HCT116 (cell line): ENCODE results near the gene ST3GAL3. TPM values are rescaled to one million over a fixed set of nuclear protein-coding genes. Genes with fewer than 3 reads are reported as not detected.

ENCODE experiments used
- ATAC-seq: fragments of 200-7000 bp; cut with Tn5 transposase; 2 replicates; pipeline ENCODE4 v1.9.1; 2020; ENCODE audit warnings: mild to moderate bottlenecking, moderate library complexity
- BruUV-seq: library from RNA; stranded (reverse); fragments of 400-500 nt; replicated peaks from 2 replicates; lab custom pipeline; 2021; lab: Mats Ljungman, UMichigan
- CTCF ChIA-PET: fragments of 300-600 bp; sonication (Branson Sonifier 250); formaldehyde crosslinking; loops from one replicate; lab custom pipeline; 2021; ENCODE audit warnings: antibody characterized with exemption; lab: Charles Lee
- POLR2A ChIA-PET: fragments of 300-600, 350-600 bp; sonication (Branson Sonifier 250); formaldehyde crosslinking; loops from one replicate; lab custom pipeline; 2021; ENCODE audit warnings: antibody characterized with exemption; lab: Charles Lee
- RAD21 ChIA-PET, 2 experiments: fragments of 300-600 bp; sonication (Branson Sonifier 250); formaldehyde crosslinking; loops; one replicate each; lab custom pipeline; 2023; ENCODE audit warnings: low total read pairs in 2 of 2; ENCODE audit not compliant: uncharacterized antibody in 2 of 2, unreplicated experiment in 2 of 2, low non-redundant PET in 1 of 2; lab: Charles Lee
- DNase-seq: peaks from one replicate; pipeline ENCODE4 v3.0.0-alpha.2; 2010; ENCODE audit warnings: low read depth, low spot score
- H2AFZ ChIP-seq: fragments of 200-600 bp; shearing (Covaris generic), sonication (generic); 2 replicates; pipeline ENCODE4 v1.6.1; 2017; ENCODE audit warnings: low read depth, mixed run types, mixed read lengths, antibody characterized with exemption, low read length; ENCODE audit not compliant: poor library complexity, severe bottlenecking
- H3K27ac ChIP-seq: 2 replicates; pipeline ENCODE4 v1.5.1; 2012; ENCODE audit warnings: low read depth, low read length
- H3K27me3 ChIP-seq: fragments of 200-600 bp; sonication (generic); 2 replicates; pipeline ENCODE4 v1.6.1; 2016; ENCODE audit warnings: mixed run types, low read length, mixed read lengths; ENCODE audit not compliant: insufficient read depth
- H3K36me3 ChIP-seq, 2 experiments: fragments of 200-500 bp in 1 of 2; fragments of 200-600 bp in 1 of 2; sonication (Bioruptor generic) in 1 of 2; sonication (generic) in 1 of 2; 2 replicates each; pipeline versions ENCODE4 v1.5.1 to v1.6.1; 2014 to 2016; ENCODE audit warnings: low read length in 2 of 2, inconsistent platforms in 1 of 2, mixed read lengths in 1 of 2, mixed run types in 1 of 2; ENCODE audit not compliant: insufficient read depth in 2 of 2, control insufficient read depth in 1 of 2
- H3K4me1 ChIP-seq, 2 experiments: fragments of 200-600 bp in 1 of 2; sonication (generic) in 1 of 2; 2 replicates each; pipeline versions ENCODE4 v1.5.1 to v1.6.1; 2012 to 2017; ENCODE audit warnings: low read length in 2 of 2, inconsistent platforms in 1 of 2, mild to moderate bottlenecking in 1 of 2, mixed read lengths in 1 of 2, mixed run types in 1 of 2, moderate library complexity in 1 of 2; ENCODE audit not compliant: insufficient read depth in 2 of 2, control insufficient read depth in 1 of 2
- H3K4me2 ChIP-seq: fragments of 200-600 bp; sonication (generic); 2 replicates; pipeline ENCODE4 v1.6.1; 2017; ENCODE audit warnings: mixed run types, low read length, mixed read lengths
- H3K4me3 ChIP-seq, 2 experiments: fragments of 200-600 bp in 1 of 2; sonication (generic) in 1 of 2; replicated peaks in 1 of 2; 2 replicates each; pipeline ENCODE4 v1.5.1; 2011 to 2016; ENCODE audit warnings: low read length in 2 of 2, control low read depth in 1 of 2, low read depth in 1 of 2, mild to moderate bottlenecking in 1 of 2, mixed read lengths in 1 of 2, mixed run types in 1 of 2
- H3K79me2 ChIP-seq: fragments of 200-600 bp; sonication (generic); 2 replicates; pipeline ENCODE4 v1.6.1; 2017; ENCODE audit warnings: mild to moderate bottlenecking, mixed run types, low read length, moderate library complexity, mixed read lengths; ENCODE audit not compliant: insufficient read depth
- H3K9ac ChIP-seq: fragments of 200-600 bp; sonication (generic); 2 replicates; pipeline ENCODE4 v1.6.1; 2016; ENCODE audit warnings: low read length, mixed read lengths
- H3K9me2 ChIP-seq: fragments of 200-600 bp; sonication (generic), shearing (Covaris generic); 2 replicates; pipeline ENCODE4 v1.6.1; 2017; ENCODE audit warnings: mixed run types, mild to moderate bottlenecking, moderate library complexity; ENCODE audit not compliant: insufficient read depth
- H3K9me3 ChIP-seq, 2 experiments: fragments of 200-500 bp in 1 of 2; fragments of 200-600 bp in 1 of 2; sonication (Bioruptor generic) in 1 of 2; sonication (generic) in 1 of 2; 2 replicates each; pipeline ENCODE4 v1.6.1; 2014 to 2017; ENCODE audit warnings: low read length in 2 of 2, mixed read lengths in 2 of 2, inconsistent platforms in 1 of 2, low read depth in 1 of 2, mild to moderate bottlenecking in 1 of 2, mixed run types in 1 of 2, moderate library complexity in 1 of 2; ENCODE audit not compliant: control insufficient read depth in 1 of 2, insufficient read depth in 1 of 2
- H4K20me1 ChIP-seq: fragments of 200-600 bp; sonication (generic), shearing (Covaris generic); 2 replicates; pipeline ENCODE4 v1.6.1; 2017; ENCODE audit warnings: mixed run types, mild to moderate bottlenecking, moderate library complexity; ENCODE audit not compliant: insufficient read depth
- CTCF ChIP-seq, 3 experiments: fragments of 200-600 bp in 1 of 3; sonication (generic) in 1 of 3; IDR thresholded peaks in 2 of 3; conservative IDR thresholded peaks in 1 of 3; 2 replicates each; pipeline ENCODE4 v1.5.1; 2012 to 2017; ENCODE audit warnings: low read depth in 2 of 3, low read length in 2 of 3, antibody characterized with exemption in 1 of 3, borderline replicate concordance in 1 of 3, control low read depth in 1 of 3, mild to moderate bottlenecking in 1 of 3, mixed read lengths in 1 of 3, mixed run types in 1 of 3, moderate library complexity in 1 of 3; ENCODE audit not compliant: insufficient read depth in 1 of 3
- MAX ChIP-seq: IDR thresholded peaks from 2 replicates; pipeline ENCODE4 v1.6.1; 2012
- POLR2AphosphoS5 ChIP-seq: IDR thresholded peaks from 2 replicates; pipeline ENCODE4 v1.6.1; 2011; ENCODE audit warnings: mild to moderate bottlenecking, low read depth, low read length, moderate library complexity
- ZNF274 ChIP-seq: fragments of 200-500 bp; sonication (Bioruptor generic); IDR thresholded peaks from 2 replicates; pipeline ENCODE4 v1.6.1; 2014; ENCODE audit warnings: mild to moderate bottlenecking, low read depth, low read length, inconsistent platforms
- intact Hi-C: fragments of 100-400 bp; cut with micrococcal nuclease; formaldehyde crosslinking; loops from 2 replicates; pipeline ENCODE4 v1.10.0; 2022
- total RNA-seq: library from RNA; stranded (reverse); gene quantifications from one replicate; pipeline ENCODE4 v1.2.1, GENCODE V29; 2021; ENCODE audit not compliant: unreplicated experiment
- TF ChIP-seq, protein P1 (sequence below): IDR thresholded peaks from 2 replicates; pipeline ENCODE4 v1.6.1; 2012; ENCODE audit warnings: low read depth

The ST3GAL3 gene
- total RNA-seq, 1 experiment from 2014 or later, result 7.2 TPM

DNA sequence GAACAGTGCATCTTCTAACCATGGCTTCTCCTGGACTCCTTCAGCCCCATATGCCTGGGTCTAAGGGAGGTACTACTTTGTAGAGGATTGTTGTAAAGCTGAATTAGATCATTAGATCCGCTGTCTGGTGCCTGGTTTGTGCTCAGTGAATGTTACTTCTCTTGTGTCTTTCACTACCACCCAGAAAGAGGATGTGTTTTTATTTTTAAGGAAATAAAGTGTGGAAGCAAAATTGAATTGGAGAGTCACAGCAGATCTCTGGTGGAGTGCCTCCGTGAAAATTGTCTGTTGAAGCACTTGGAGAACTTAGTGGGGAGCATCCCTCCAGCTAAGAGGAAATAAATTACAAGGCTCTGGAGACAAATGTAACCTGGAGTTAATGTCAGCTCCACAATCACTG lies 124.5 kb downstream of the ST3GAL3 start:
- no peaks in the 10 kb centered on the region for H3K9me3 ChIP-seq
- CTCF ChIA-PET, result no interaction called here
- no peak overlapping the region for H3K27ac ChIP-seq
- TF ChIP-seq MAX (no peak), POLR2AphosphoS5 (no peak), CTCF (IDR thresholded peaks at IDR 0.05 in 2 of 3, conservative IDR thresholded peaks at IDR 0.05 in 1 of 3; ENCODE audit: borderline replicate concordance in 1 of 3, insufficient read depth in 1 of 3, low read depth in 2 of 3, low read length in 2 of 3) (no peak), ZNF274 (no peak)
- TF ChIP-seq, protein P1, sequence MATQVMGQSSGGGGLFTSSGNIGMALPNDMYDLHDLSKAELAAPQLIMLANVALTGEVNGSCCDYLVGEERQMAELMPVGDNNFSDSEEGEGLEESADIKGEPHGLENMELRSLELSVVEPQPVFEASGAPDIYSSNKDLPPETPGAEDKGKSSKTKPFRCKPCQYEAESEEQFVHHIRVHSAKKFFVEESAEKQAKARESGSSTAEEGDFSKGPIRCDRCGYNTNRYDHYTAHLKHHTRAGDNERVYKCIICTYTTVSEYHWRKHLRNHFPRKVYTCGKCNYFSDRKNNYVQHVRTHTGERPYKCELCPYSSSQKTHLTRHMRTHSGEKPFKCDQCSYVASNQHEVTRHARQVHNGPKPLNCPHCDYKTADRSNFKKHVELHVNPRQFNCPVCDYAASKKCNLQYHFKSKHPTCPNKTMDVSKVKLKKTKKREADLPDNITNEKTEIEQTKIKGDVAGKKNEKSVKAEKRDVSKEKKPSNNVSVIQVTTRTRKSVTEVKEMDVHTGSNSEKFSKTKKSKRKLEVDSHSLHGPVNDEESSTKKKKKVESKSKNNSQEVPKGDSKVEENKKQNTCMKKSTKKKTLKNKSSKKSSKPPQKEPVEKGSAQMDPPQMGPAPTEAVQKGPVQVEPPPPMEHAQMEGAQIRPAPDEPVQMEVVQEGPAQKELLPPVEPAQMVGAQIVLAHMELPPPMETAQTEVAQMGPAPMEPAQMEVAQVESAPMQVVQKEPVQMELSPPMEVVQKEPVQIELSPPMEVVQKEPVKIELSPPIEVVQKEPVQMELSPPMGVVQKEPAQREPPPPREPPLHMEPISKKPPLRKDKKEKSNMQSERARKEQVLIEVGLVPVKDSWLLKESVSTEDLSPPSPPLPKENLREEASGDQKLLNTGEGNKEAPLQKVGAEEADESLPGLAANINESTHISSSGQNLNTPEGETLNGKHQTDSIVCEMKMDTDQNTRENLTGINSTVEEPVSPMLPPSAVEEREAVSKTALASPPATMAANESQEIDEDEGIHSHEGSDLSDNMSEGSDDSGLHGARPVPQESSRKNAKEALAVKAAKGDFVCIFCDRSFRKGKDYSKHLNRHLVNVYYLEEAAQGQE, result no peak
- TF ChIP-seq, all 23 proteins: peak for 0
- ChIA-PET RAD21 (no interaction called here), POLR2A (no interaction called here)
- no peak for ATAC-seq
- intact Hi-C loops, result no loop called here
- BruUV-seq, result no TSS peak
- Histone ChIP-seq H2AFZ (no peak overlapping the region), H3K36me3 (no peaks in the 10 kb centered on the region), H3K79me2 (no peaks in the 10 kb centered on the region), H3K9me2 (no peaks in the 10 kb centered on the region), H3K4me3 (no peak overlapping the region), H3K9ac (no peak overlapping the region), H3K27me3 (no peaks in the 10 kb centered on the region), H3K4me1 (peaks cover 42 to 46% of the 10 kb centered on the region in 2 experiments), H4K20me1 (no peaks in the 10 kb centered on the region), H3K4me2 (no peak overlapping the region)
- no peak for DNase-seq
